Endothelial cell of umbilical vein (primary cell): ENCODE data around the gene SELP.

Experiments used
- CTCF ChIP-seq, 2 donors: IDR thresholded peaks; 1 replicate in 1 of 2; 2 replicates in 1 of 2; pipeline ENCODE4 v1.5.1; 2011; ENCODE audit warnings: low read length in 2 of 2, mild to moderate bottlenecking in 2 of 2, moderate library complexity in 2 of 2, control low read depth in 1 of 2, inconsistent platforms in 1 of 2, low read depth in 1 of 2; ENCODE audit not compliant: insufficient read depth in 1 of 2; ENCODE audit errors: extremely low read depth in 1 of 2
- EZH2 ChIP-seq: IDR thresholded peaks from 2 replicates; pipeline ENCODE4 v1.6.1; 2012; ENCODE audit warnings: borderline replicate concordance, low read depth, mild to moderate bottlenecking, moderate library complexity, low read length, inconsistent platforms; ENCODE audit not compliant: severe bottlenecking
- POLR2A ChIP-seq: IDR thresholded peaks from 2 replicates; pipeline ENCODE4 v1.6.1; 2012; ENCODE audit warnings: low read depth, mild to moderate bottlenecking, control low read depth, low read length
- POLR2AphosphoS5 ChIP-seq: IDR thresholded peaks from 2 replicates; pipeline ENCODE4 v1.6.1; 2012; ENCODE audit warnings: low read depth, mild to moderate bottlenecking, control low read depth, low read length, moderate library complexity; ENCODE audit not compliant: insufficient read depth

GRCh38 chr1:169586067-169586394 is 43.9 kb downstream of the SELP start:
- no peak for TF ChIP-seq POLR2AphosphoS5
- no peak for TF ChIP-seq EZH2
- TF ChIP-seq POLR2A = no peak
- TF ChIP-seq CTCF (IDR thresholded peaks at IDR 0.05; ENCODE audit: extremely low read depth in 1 of 2, insufficient read depth in 1 of 2, low read depth in 1 of 2, low read length in 2 of 2) = no peak
